ENCODE measurements around the gene RXFP3.

GRCh38 chr5:33938881-33939280 is 2.7 kb downstream of the RXFP3 start:
- TF ChIP-seq CTCF (IDR thresholded peaks at IDR 0.05) (no peak), EZH2 (IDR thresholded peaks at IDR 0.05; ENCODE audit: borderline replicate concordance, insufficient read depth, low read depth, low read length, poor library complexity, severe bottlenecking) (no peak)

Measured in B cell (primary cell).